ENCODE data around the gene TMEM204. TPM values are rescaled to one million over a fixed set of nuclear protein-coding genes. Genes with fewer than 3 reads are reported as not detected.

Gene TMEM204
- total RNA-seq, 4 donors from 2014 or later: 21.4 to 141 (median 41.7) TPM

DNA sequence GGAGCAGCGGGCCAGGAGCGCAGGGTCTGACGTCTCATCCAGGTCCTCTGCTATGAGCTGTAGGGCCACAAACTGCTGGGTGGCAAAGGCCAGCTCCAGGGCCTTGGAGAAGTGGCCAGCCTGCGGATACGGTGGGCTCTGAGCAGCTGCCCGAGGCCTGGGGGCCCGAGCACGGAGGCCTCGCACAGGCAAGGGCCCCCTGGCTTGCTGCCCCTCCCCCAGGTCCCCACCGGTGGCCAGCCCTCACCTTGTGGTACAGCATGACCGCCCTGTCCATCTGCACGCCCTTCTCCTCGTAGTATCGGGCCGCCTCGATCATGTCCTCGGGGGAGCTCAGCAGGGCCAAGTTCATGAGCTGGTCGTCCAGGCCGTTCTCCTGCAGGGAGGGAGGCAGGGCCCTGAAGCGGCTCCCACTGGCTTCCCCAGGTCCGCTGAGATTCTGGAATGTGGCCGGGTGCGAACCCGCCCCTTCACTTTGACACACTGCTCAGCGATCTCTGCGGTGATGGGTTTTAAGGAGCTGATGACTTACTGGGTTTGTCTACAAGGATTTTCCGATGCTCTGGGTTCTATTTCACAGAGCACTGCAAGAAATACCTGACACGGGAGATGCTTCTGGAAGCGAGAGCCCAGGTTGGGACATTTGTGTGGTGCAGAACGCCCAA lies 9.8 kb upstream of the TMEM204 start:
- TF ChIP-seq, protein P1, sequence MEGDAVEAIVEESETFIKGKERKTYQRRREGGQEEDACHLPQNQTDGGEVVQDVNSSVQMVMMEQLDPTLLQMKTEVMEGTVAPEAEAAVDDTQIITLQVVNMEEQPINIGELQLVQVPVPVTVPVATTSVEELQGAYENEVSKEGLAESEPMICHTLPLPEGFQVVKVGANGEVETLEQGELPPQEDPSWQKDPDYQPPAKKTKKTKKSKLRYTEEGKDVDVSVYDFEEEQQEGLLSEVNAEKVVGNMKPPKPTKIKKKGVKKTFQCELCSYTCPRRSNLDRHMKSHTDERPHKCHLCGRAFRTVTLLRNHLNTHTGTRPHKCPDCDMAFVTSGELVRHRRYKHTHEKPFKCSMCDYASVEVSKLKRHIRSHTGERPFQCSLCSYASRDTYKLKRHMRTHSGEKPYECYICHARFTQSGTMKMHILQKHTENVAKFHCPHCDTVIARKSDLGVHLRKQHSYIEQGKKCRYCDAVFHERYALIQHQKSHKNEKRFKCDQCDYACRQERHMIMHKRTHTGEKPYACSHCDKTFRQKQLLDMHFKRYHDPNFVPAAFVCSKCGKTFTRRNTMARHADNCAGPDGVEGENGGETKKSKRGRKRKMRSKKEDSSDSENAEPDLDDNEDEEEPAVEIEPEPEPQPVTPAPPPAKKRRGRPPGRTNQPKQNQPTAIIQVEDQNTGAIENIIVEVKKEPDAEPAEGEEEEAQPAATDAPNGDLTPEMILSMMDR (IDR thresholded peaks at IDR 0.05): no peak
- ATAC-seq (ENCODE audit: low FRiP score) (no peak), DNase-seq (ENCODE audit: low spot score) (no peak)

DNA sequence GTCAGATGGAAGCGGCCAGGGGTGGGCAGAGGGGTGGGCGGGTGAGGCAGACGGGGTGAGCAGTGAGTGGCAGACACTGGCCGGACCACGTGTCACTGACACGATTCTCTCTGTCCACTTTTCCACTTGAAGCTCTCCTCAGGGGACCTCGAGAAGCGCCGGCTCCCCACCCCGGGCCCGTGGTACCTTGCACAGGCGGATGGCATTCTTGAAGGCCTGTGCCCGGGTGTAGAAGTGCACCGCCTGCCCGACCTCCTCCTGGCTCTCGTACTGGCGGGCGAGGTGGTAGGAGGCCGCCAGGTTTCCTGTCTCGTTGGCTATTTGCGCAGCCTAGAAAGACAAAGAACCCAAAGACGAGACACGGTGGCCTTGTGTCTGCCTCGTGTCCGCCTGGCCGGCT lies 9.1 kb upstream of the TMEM204 start:
- TF ChIP-seq, protein P1 (IDR thresholded peaks at IDR 0.05): no peak
- DNase-seq (ENCODE audit: low spot score) (no peak), ATAC-seq (ENCODE audit: low FRiP score) (no peak)

DNA sequence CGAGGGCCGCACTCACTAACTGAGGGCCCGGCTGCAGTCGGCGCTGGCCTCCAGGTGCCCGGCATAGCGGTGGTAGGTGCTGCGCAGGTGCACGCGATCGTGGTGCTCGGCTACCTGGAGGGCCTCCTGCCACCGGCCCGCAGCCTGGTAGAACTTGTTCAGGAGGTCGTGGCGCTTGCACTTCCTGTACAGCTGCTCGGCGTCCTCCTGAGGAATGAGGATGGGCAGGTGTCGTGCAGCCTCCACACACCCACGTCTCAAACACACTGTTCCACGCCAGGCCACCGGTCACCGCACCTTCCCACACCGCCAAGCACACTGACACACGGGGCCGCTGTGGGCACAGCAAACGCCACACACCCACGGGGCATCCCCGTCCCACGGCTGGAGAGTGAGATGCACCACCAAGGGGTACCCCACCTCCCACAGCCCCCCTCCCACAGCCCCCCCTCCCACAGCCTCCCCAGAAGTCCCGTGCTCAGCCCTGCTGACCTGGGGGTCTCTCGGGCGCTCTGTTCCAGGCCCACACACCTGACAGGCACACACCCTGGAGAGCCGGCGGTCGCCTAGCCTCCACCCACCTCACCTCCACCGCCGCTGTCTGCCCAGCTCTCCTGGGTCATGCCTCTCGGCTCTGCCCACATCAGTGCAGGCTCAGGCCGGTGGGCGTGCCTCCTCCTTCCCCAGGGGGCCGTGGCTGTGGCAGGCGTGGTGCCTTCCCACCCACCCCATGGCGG lies 7.4 kb upstream of the TMEM204 start:
- ATAC-seq (ENCODE audit: low FRiP score): no peak
- no peak for DNase-seq (ENCODE audit: low spot score)
- TF ChIP-seq, protein P1 (IDR thresholded peaks at IDR 0.05): no peak

DNA sequence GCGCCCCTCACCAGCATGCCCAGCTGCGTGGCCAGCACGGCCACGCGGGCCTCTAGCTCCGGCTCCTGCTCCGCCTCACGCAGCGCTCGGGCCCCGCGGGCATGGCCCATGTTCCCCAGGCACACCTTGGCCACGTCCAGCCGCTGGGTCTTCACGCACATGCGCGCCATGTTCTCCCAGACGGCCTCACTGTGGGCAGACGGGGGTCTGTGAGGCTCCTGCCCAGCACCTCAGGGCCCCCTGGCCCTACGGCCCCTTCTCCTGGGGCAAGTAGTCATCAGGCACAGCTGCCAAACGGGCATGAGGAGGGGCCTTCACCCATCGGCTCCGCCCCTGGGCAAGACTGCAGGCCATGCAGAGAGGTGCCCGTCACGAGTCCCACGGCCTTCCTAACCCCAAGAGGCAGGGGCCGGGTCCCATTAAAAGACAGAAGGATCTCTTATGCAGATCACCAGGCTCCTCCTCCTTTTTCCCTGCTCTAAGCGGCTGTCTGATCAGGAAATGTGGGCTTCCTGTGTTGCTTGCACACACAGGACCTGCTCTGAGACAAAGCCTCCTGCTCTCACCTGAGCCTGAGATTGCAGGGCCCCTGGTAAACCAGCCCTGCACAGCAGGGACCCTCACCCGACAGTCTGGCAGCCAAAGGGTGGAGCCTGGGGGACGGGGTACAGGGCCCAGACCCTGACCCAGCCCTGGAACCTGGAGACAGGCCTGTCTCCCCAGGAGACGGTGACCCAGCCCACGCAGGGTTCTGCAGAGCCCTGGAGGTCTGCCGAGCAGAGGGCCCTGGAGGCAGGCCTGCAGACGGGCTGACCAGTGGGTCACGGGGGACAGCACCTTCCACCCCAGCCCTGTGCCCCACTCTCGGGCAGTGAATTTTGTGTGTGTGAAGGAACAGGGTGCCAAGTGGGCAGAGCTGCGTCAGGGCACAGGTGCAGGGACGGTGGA lies 6.6 kb upstream of the TMEM204 start:
- TF ChIP-seq, protein P1 (IDR thresholded peaks at IDR 0.05): no peak
- ATAC-seq (ENCODE audit: low FRiP score) (no peak), DNase-seq (ENCODE audit: low spot score) (no peak)

DNA sequence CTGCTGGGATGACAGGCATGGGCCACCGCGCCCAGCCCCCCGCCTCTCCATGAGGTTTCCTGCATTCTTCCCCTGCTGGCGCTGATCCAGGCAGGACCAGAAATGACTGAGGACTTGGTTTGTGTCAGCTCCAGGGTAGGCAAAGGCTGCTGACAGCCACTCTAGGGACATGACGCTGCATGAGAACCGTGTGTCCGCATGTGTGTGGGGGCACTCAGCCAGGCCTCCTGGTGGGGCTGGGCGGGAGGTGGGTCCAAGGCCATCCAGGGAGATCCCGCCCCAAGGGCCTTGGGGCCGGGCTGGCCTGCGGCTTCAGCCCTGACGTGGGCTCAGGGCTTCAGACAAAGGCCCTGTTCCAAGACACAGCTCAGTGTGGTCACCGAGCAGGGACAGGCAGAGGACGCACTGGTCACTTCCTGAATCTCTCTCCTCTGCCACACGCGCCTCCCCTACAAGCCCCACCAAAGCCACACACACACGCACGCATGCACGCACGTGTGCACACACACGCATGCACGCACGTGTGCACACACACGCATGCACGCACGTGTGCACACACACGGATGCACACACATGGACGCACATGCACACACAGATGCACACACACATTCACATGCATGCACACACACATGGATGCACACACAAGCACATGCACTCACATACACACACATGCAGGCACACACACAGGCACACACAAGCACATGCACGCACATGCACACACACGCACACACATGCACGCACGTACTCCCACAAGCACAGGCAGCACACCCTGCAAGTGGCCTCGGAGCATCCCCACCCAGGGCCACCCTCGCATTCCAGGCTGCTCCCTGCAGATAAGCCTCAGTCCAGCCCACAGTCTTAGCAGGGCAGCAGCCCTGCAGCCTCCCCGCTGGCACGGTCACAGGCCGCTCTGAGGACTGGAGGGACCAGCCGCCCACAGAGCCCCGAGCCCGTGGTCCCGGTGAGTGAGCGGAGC lies 5.3 kb upstream of the TMEM204 start:
- no peak for DNase-seq (ENCODE audit: low spot score)
- no peak for ATAC-seq (ENCODE audit: low FRiP score)
- TF ChIP-seq, protein P1 (IDR thresholded peaks at IDR 0.05): no peak
